Measurements from ENCODE around the gene ERO1A.

The ERO1A gene

DNA sequence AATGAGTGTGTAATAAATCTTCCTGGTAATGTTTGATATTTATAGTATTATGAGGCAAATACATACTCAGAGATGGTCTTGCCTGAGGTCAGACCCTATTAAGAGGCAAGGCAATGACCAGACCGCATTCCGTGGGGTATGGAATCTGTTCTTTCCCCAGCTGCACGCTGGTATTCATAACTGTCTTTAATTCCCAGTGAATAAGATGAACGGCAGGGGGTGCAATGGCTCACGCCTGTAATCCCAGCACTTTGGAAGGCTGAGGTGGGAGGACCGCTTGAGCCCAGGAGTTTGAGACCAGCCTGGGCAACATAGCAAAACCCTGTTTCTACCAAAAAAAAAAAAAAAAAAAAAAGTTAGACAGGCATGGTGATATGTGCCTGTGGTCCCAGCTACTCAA is 44.6 kb downstream of the ERO1A start:
- H3K27me3 Mint-ChIP-seq (ENCODE audit: low read depth): no peaks in the 10 kb centered on the region

DNA sequence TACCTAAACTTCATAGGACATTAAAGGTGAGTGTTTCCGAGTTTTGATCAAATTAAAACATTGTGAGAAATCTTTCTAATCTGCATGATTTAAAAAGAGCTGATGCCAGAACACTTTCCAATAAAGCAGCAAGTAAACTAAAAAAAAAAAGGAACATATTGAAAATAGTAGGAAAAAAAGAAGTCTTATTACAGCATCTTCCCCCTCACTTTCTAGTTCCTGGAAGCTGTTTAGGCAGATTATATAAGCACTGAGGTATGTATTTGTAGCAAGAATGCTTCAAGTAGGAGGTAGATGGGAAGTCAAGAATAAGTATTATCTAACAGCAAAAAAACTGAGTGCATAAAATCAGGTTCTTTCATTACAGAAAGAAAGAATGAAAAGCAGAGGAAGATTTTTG is 45.8 kb downstream of the ERO1A start:
- H3K4me3 Mint-ChIP-seq: no peak overlapping the region
- H3K4me1 Mint-ChIP-seq: no peaks in the 10 kb centered on the region
- TF ChIP-seq, protein P1, sequence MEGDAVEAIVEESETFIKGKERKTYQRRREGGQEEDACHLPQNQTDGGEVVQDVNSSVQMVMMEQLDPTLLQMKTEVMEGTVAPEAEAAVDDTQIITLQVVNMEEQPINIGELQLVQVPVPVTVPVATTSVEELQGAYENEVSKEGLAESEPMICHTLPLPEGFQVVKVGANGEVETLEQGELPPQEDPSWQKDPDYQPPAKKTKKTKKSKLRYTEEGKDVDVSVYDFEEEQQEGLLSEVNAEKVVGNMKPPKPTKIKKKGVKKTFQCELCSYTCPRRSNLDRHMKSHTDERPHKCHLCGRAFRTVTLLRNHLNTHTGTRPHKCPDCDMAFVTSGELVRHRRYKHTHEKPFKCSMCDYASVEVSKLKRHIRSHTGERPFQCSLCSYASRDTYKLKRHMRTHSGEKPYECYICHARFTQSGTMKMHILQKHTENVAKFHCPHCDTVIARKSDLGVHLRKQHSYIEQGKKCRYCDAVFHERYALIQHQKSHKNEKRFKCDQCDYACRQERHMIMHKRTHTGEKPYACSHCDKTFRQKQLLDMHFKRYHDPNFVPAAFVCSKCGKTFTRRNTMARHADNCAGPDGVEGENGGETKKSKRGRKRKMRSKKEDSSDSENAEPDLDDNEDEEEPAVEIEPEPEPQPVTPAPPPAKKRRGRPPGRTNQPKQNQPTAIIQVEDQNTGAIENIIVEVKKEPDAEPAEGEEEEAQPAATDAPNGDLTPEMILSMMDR (IDR thresholded peaks at IDR 0.05; ENCODE audit: unreplicated experiment in 3 of 3): no peak
- peaks cover 26% of the 10 kb centered on the region for H3K36me3 Mint-ChIP-seq (ENCODE audit: low read depth)
- no peaks in the 10 kb centered on the region for H3K9me3 Mint-ChIP-seq
- no peak overlapping the region for H3K27ac Mint-ChIP-seq
- H3K27me3 Mint-ChIP-seq (ENCODE audit: low read depth): no peaks in the 10 kb centered on the region

More for the DNA sequence above, 44.6 kb downstream of the ERO1A start:
- Mint-ChIP-seq H3K4me1 (no peaks in the 10 kb centered on the region), H3K9me3 (no peaks in the 10 kb centered on the region), H3K36me3 (ENCODE audit: low read depth) (peaks cover 26% of the 10 kb centered on the region), H3K27ac (no peak overlapping the region), H3K4me3 (no peak overlapping the region)
- TF ChIP-seq, protein P1 (IDR thresholded peaks at IDR 0.05; ENCODE audit: unreplicated experiment in 3 of 3): no peak

GRCh38 chr14:52641745-52642144 is 53.6 kb downstream of the ERO1A start:
- TF ChIP-seq, protein P1 (IDR thresholded peaks at IDR 0.05; ENCODE audit: unreplicated experiment in 3 of 3): no peak
- H3K9me3 Mint-ChIP-seq: peaks cover 6% of the 10 kb centered on the region
- H3K27ac Mint-ChIP-seq: no peak overlapping the region
- H3K36me3 Mint-ChIP-seq (ENCODE audit: low read depth): peaks cover 34% of the 10 kb centered on the region
- H3K4me3 Mint-ChIP-seq: no peak overlapping the region
- H3K27me3 Mint-ChIP-seq (ENCODE audit: low read depth): no peaks in the 10 kb centered on the region
- H3K4me1 Mint-ChIP-seq: no peaks in the 10 kb centered on the region

GRCh38 chr14:52640137-52640536 is 55.2 kb downstream of the ERO1A start:
- Mint-ChIP-seq H3K36me3 (ENCODE audit: low read depth) (peaks cover 26% of the 10 kb centered on the region), H3K4me1 (no peaks in the 10 kb centered on the region), H3K27ac (no peak overlapping the region), H3K4me3 (no peak overlapping the region), H3K9me3 (peaks cover 6% of the 10 kb centered on the region), H3K27me3 (ENCODE audit: low read depth) (no peaks in the 10 kb centered on the region)
- TF ChIP-seq, protein P1 (IDR thresholded peaks at IDR 0.05; ENCODE audit: unreplicated experiment in 3 of 3): no peak

GRCh38 chr14:52619687-52620086 is 75.7 kb downstream of the ERO1A start:
- Mint-ChIP-seq H3K9me3 (no peaks in the 10 kb centered on the region), H3K4me1 (no peaks in the 10 kb centered on the region), H3K27me3 (ENCODE audit: low read depth) (no peaks in the 10 kb centered on the region), H3K36me3 (ENCODE audit: low read depth) (no peaks in the 10 kb centered on the region), H3K27ac (no peak overlapping the region), H3K4me3 (no peak overlapping the region)
- TF ChIP-seq, protein P1 (IDR thresholded peaks at IDR 0.05; ENCODE audit: unreplicated experiment in 3 of 3): no peak

- Mint-ChIP-seq H3K9me3 (no peaks in the 10 kb centered on the region), H3K4me1 (no peaks in the 10 kb centered on the region), H3K4me3 (no peak overlapping the region), H3K27me3 (ENCODE audit: low read depth) (no peaks in the 10 kb centered on the region), H3K27ac (no peak overlapping the region), H3K36me3 (ENCODE audit: low read depth) (no peaks in the 10 kb centered on the region)
- TF ChIP-seq, protein P1 (IDR thresholded peaks at IDR 0.05; ENCODE audit: unreplicated experiment in 3 of 3): no peak
These were observed 76.8 kb downstream of the ERO1A start for GRCh38 chr14:52618602-52619001.

Data from nephron (organoid).